Gastrocnemius medialis (tissue), 4 donors: ENCODE measurements around the gene CCDC171. TPM values are rescaled to one million over a fixed set of nuclear protein-coding genes. Genes with fewer than 3 reads are reported as not detected.
A peak's percentile ranks its signal among the peaks of the same experiment; 100 is the strongest.

ENCODE experiments used
- ATAC-seq, 2 donors: fragments of 150-250 bp; one replicate each; pipeline ENCODE4 v1.9.1; 2016
- DNase-seq, 2 donors: peaks; one replicate each; pipeline ENCODE4 v3.0.0-alpha.2; 2019
- H3K27ac ChIP-seq, 4 donors: fragments of 200-600 bp; sonication (generic); 1 replicate in 1 of 4; 2 replicates in 3 of 4; pipeline ENCODE4 v1.5.1; 2016 to 2018; ENCODE audit warnings: mild to moderate bottlenecking in 2 of 4, moderate library complexity in 1 of 4
- H3K27me3 ChIP-seq, 3 donors: fragments of 200-600 bp; sonication (generic) in 2 of 3; 1 replicate in 1 of 3; 2 replicates in 2 of 3; pipeline versions ENCODE4 v1.5.1 to v1.6.0; 2016 to 2019; ENCODE audit warnings: mild to moderate bottlenecking in 1 of 3, moderate library complexity in 1 of 3
- H3K36me3 ChIP-seq, 2 donors: fragments of 200-600 bp; sonication (generic) in 1 of 2; one replicate each; pipeline ENCODE4 v1.5.1; 2017 to 2018
- H3K4me1 ChIP-seq, 2 donors: fragments of 200-600 bp; sonication (generic) in 1 of 2; one replicate each; pipeline ENCODE4 v1.5.1; 2016 to 2017; ENCODE audit warnings: mild to moderate bottlenecking in 2 of 2
- H3K4me3 ChIP-seq, 4 donors: fragments of 200-600 bp; sonication (generic) in 3 of 4; 1 replicate in 1 of 4; 2 replicates in 3 of 4; pipeline ENCODE4 v1.5.1; 2016 to 2019; ENCODE audit warnings: mild to moderate bottlenecking in 2 of 4
- H3K9me3 ChIP-seq, 3 donors: fragments of 200-600 bp; sonication (generic) in 2 of 3; 1 replicate in 1 of 3; 2 replicates in 2 of 3; pipeline ENCODE4 v1.5.1; 2016 to 2019
- POLR2A ChIP-seq, 2 donors: fragments of 450-650 bp; IDR thresholded peaks; one replicate each; pipeline ENCODE4 v1.6.1; 2017; ENCODE audit warnings: antibody characterized with exemption in 2 of 2, mild to moderate bottlenecking in 2 of 2, moderate library complexity in 2 of 2
- in situ Hi-C, 4 donors: fragments of 200-750 bp; cut with MboI; loops; one replicate each; pipeline versions ENCODE4 v1.15.0 to v1.8.0; 2017; ENCODE audit warnings: low sequenced_read_pairs in 4 of 4
- intact Hi-C: fragments of 100-400 bp; cut with DNase I; formaldehyde crosslinking; loops from one replicate; pipeline ENCODE4 v1.15.1; 2023; ENCODE audit warnings: low total_unique reads
- total RNA-seq, 4 donors: library from RNA; depleted of rRNA; stranded (reverse); fragments of >200 nt; gene quantifications; one replicate each; pipeline versions ENCODE4 v1.1.0 to v1.2.3, GENCODE V29; 2016
- TF ChIP-seq, protein P1 (sequence below), 5 experiments: fragments of 450-650 bp in 3 of 5; fragments of 200-600 bp in 2 of 5; sonication (generic) in 2 of 5; IDR thresholded peaks in 4 of 5; conservative IDR thresholded peaks in 1 of 5; 1 replicate in 4 of 5; 2 replicates in 1 of 5; pipeline ENCODE4 v1.5.1; 2016 to 2019; ENCODE audit warnings: antibody characterized with exemption in 5 of 5, mild to moderate bottlenecking in 3 of 5, moderate library complexity in 3 of 5

CCDC171 gene
- total RNA-seq, 4 donors from 2014 or later, result 0.61 to 1.7 (median 1.3) TPM

DNA sequence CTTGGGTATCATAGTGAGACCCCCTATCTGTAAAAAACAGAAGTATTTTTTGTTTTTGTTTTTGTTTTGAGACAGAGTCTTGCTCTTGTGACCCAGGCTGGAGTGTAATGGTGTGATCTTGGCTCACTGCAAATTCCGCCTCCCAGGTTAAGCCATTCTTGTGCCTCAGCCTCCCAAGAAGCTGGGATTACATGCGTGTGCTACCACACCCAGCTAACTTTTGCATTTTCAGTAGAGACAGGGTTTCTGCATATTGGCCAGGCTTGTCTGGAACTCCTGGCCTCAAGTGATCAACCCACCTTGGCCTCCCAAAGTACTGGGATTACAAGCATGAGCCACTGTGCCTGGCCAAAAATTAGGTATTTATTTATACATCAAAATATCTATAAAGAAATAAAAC, 10.2 kb upstream of the CCDC171 start:
- H3K27me3 ChIP-seq, result no peaks in the 10 kb centered on the region
- no peak overlapping the region for H3K27ac ChIP-seq
- DNase-seq (no peak), ATAC-seq (no peak)
- no peaks in the 10 kb centered on the region for H3K4me1 ChIP-seq
- in situ Hi-C loops, result no loop called here
- no peak overlapping the region for H3K4me3 ChIP-seq
- intact Hi-C loops, result no loop called here
- H3K36me3 ChIP-seq, result no peaks in the 10 kb centered on the region
- no peaks in the 10 kb centered on the region for H3K9me3 ChIP-seq
- TF ChIP-seq, protein P1, sequence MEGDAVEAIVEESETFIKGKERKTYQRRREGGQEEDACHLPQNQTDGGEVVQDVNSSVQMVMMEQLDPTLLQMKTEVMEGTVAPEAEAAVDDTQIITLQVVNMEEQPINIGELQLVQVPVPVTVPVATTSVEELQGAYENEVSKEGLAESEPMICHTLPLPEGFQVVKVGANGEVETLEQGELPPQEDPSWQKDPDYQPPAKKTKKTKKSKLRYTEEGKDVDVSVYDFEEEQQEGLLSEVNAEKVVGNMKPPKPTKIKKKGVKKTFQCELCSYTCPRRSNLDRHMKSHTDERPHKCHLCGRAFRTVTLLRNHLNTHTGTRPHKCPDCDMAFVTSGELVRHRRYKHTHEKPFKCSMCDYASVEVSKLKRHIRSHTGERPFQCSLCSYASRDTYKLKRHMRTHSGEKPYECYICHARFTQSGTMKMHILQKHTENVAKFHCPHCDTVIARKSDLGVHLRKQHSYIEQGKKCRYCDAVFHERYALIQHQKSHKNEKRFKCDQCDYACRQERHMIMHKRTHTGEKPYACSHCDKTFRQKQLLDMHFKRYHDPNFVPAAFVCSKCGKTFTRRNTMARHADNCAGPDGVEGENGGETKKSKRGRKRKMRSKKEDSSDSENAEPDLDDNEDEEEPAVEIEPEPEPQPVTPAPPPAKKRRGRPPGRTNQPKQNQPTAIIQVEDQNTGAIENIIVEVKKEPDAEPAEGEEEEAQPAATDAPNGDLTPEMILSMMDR (IDR thresholded peaks at IDR 0.05 in 4 of 5, conservative IDR thresholded peaks at IDR 0.05 in 1 of 5), result no peak
- no peak for TF ChIP-seq POLR2A (IDR thresholded peaks at IDR 0.05)

DNA sequence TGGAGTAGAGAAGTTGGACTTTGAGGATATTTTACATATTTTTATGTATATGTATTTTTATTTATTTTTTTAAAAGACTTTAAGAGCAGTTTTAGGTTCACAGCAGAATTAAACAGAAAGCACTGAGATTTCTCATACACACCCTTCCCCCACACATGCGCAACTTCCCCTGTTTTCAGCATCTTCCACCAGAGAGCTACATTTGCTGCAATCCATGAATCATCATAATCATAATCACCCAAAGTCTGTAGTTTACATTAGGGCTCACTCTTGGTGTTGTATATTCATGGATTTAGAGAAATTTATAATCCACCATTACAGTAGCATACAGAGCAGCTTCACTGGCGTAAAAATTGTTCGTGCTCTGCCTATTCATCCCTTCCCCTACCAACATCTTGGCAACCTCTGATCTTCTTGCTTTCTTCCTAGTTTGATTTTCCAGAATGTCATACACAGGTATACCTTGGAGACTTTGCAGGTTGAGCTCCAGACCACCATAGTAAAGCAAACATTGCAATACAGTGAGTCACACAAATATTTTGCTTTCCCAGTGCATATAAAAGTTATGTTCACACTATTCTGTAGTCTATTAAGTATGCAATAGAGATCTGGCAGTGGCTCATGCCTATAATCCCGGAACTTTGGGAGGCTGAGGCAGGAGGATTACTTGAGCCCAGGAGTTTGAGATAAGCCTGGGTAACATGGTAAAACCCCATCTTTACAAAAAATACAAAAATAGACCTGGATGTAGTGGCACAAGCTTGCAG, 9.6 kb upstream of the CCDC171 start:
- intact Hi-C loops, result no loop called here
- in situ Hi-C loops, result no loop called here
- H3K4me1 ChIP-seq, result no peaks in the 10 kb centered on the region
- no peak for DNase-seq
- no peaks in the 10 kb centered on the region for H3K36me3 ChIP-seq
- no peak overlapping the region for H3K4me3 ChIP-seq
- ATAC-seq, result no peak
- H3K9me3 ChIP-seq, result no peaks in the 10 kb centered on the region
- H3K27ac ChIP-seq, result no peak overlapping the region
- TF ChIP-seq, protein P1 (IDR thresholded peaks at IDR 0.05 in 4 of 5, conservative IDR thresholded peaks at IDR 0.05 in 1 of 5), result no peak
- no peak for TF ChIP-seq POLR2A (IDR thresholded peaks at IDR 0.05)
- H3K27me3 ChIP-seq, result no peaks in the 10 kb centered on the region

DNA sequence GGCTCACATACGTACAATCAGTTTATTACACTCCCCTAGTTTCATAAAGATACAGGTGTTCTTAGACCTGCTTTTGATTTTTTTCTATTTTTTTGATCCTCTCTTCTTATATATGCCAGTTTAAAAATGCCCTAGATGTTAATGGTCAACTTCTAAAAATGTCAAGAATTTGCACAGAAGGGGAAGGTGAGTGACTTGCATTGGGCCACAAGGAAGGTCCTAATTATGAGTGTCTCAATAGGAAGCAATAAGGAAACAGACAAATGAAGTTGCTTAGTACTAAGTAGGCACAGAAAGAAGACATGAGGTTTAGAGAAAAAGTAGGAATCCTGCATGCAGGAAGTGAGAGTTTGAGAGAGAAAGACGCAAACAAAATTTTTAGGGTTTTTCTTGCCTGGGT, 3.2 kb upstream of the CCDC171 start:
- no peaks in the 10 kb centered on the region for H3K4me1 ChIP-seq
- no peaks in the 10 kb centered on the region for H3K36me3 ChIP-seq
- ATAC-seq, result no peak
- H3K27me3 ChIP-seq, result no peaks in the 10 kb centered on the region
- intact Hi-C loops, result loop anchor here (5.0 kb wide), 1 partner anchor 242 kb away; the partner anchor contains the start of gene TTC39B
- H3K9me3 ChIP-seq, result no peaks in the 10 kb centered on the region
- no peak overlapping the region for H3K27ac ChIP-seq
- in situ Hi-C loops, result no loop called here
- DNase-seq, result no peak
- TF ChIP-seq, protein P1 (IDR thresholded peaks at IDR 0.05 in 4 of 5, conservative IDR thresholded peaks at IDR 0.05 in 1 of 5), result no peak
- TF ChIP-seq POLR2A (IDR thresholded peaks at IDR 0.05), result no peak
- H3K4me3 ChIP-seq, result no peak overlapping the region

DNA sequence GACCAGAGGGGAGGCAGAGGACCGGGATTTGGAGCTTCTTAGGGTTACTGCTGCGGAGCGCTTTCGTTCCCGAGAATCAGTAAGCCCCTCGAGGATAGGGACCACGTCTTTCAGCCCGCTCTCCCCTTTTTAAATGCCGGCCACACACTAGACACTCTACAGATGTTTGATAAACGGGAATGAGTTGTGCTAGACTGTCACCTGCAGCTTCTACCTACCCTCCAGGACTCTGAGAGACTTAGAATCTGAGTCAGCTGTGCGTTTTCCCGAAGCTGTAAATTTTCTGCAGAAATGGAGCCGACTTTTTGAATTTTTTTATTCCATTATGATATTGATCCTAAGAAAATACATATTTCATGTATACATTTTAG, 670 bp downstream of the CCDC171 start:
- peak in 1 of 2 donors; percentile 10 for ATAC-seq

More for the DNA sequence above, 670 bp downstream of the CCDC171 start:
- intact Hi-C loops, result loop anchor here (5.0 kb wide), 1 partner anchor 246 kb away; the partner anchor contains the start of gene TTC39B
- H3K4me3 ChIP-seq, result peak overlapping the region; percentile 69 to 90 (median 83)
- H3K4me1 ChIP-seq, result no peaks in the 10 kb centered on the region
- TF ChIP-seq, protein P1 (IDR thresholded peaks at IDR 0.05 in 4 of 5, conservative IDR thresholded peaks at IDR 0.05 in 1 of 5), result no peak
- no peak for TF ChIP-seq POLR2A (IDR thresholded peaks at IDR 0.05)
- peak overlapping the region in 3 of 4 donors; percentile 68 to 80 (median 73) for H3K27ac ChIP-seq
- no peaks in the 10 kb centered on the region for H3K9me3 ChIP-seq
- no peaks in the 10 kb centered on the region for H3K36me3 ChIP-seq
- no peaks in the 10 kb centered on the region for H3K27me3 ChIP-seq
- in situ Hi-C loops, result no loop called here
- DNase-seq, result no peak
